ENCODE data around the gene TTC39C. TPM values are rescaled to one million over a fixed set of nuclear protein-coding genes. Genes with fewer than 3 reads are reported as not detected.
A peak's percentile ranks its signal among the peaks of the same experiment; 100 is the strongest.
"Not testable (repeated sequence)": the region's sequence is repeated elsewhere in the genome, so short reads cannot be mapped to it uniquely, and the experiment has no call there.

TTC39C gene
- total RNA-seq, 2 donors from 2014 or later: 31.2 to 40.0 TPM

GRCh38 chr18:24071779-24072178 is 57.2 kb downstream of the TTC39C start:
- intact Hi-C loops (cut with DNase I): no loop called here
- DNase-seq (ENCODE audit: low spot score): no peak
- no peaks in the 10 kb centered on the region for H3K27me3 ChIP-seq (replicated peaks; ENCODE audit: insufficient read depth)
- TF ChIP-seq CTCF (IDR thresholded peaks at IDR 0.05) (no peak), POLR2A (IDR thresholded peaks at IDR 0.05) (no peak), POLR2AphosphoS5 (IDR thresholded peaks at IDR 0.05) (no peak)
- no peaks in the 10 kb centered on the region for H3K4me1 ChIP-seq (replicated peaks)
- H3K9me3 ChIP-seq: no peaks in the 10 kb centered on the region
- no peak overlapping the region for H3K27ac ChIP-seq
- H3K4me3 ChIP-seq: no peak overlapping the region
- H3K36me3 ChIP-seq: no peaks in the 10 kb centered on the region

DNA sequence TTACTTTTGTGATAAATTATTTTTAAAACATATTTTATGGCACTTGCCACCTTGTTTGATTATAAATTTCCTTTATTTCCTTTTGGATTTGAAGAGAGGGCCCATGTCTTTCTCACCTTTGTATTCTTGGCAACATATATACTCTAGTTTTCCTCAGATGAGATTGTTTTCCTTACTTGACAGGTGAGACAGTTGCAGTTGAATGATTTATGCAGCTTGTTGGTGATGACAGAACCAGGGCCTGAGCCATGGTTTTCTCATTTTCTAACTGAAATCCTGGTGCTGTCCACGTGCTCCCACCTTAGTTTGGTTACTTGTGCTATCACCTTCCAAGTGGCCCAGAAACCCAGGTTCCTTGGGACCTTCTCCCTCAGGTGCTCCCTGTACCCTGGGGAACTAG is 58.2 kb downstream of the TTC39C start:
- Histone ChIP-seq H3K9me3 (no peaks in the 10 kb centered on the region), H3K27me3 (replicated peaks; ENCODE audit: insufficient read depth) (no peaks in the 10 kb centered on the region), H3K4me3 (no peak overlapping the region), H3K4me1 (replicated peaks) (no peaks in the 10 kb centered on the region), H3K27ac (no peak overlapping the region), H3K36me3 (no peaks in the 10 kb centered on the region)
- WGBS: 92% methylated on average over 1 of the region's 1 CpG
- no peak for DNase-seq (ENCODE audit: low spot score)
- intact Hi-C loops (cut with DNase I): no loop called here
- no peak for TF ChIP-seq POLR2A (IDR thresholded peaks at IDR 0.05)
- no peak for TF ChIP-seq POLR2AphosphoS5 (IDR thresholded peaks at IDR 0.05)
- no peak for TF ChIP-seq CTCF (IDR thresholded peaks at IDR 0.05)

DNA sequence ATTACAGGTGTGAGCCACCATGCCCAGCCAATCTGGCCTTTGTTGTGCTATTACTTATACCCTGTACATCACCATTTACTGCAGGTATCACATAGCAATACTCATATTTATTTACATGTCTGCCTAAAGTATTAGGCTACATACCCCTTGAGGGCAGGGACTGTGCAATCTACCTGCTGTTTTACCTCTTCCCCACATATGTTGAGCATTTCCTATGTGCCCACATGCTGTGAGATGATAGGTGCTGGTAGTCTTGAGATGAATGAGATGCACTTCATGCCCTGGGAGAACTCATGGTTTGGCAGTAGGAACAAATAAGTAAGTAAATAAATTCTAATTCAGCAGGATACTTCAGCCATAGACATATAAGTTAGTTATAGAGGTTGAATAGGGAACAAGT is 59.2 kb downstream of the TTC39C start:
- Histone ChIP-seq H3K4me1 (replicated peaks) (no peaks in the 10 kb centered on the region), H3K36me3 (no peaks in the 10 kb centered on the region), H3K4me3 (no peak overlapping the region), H3K27me3 (replicated peaks; ENCODE audit: insufficient read depth) (no peaks in the 10 kb centered on the region), H3K9me3 (no peaks in the 10 kb centered on the region), H3K27ac (no peak overlapping the region)
- TF ChIP-seq POLR2A (IDR thresholded peaks at IDR 0.05) (no peak), POLR2AphosphoS5 (IDR thresholded peaks at IDR 0.05) (no peak), CTCF (IDR thresholded peaks at IDR 0.05) (no peak)
- intact Hi-C loops (cut with DNase I): no loop called here
- DNase-seq (ENCODE audit: low spot score): no peak

GRCh38 chr18:24074757-24075156 is 60.2 kb downstream of the TTC39C start:
- H3K9me3 ChIP-seq; intact Hi-C loops (cut with DNase I); H3K36me3 ChIP-seq; H3K27ac ChIP-seq; DNase-seq (ENCODE audit: low spot score); H3K27me3 ChIP-seq (replicated peaks; ENCODE audit: insufficient read depth); H3K4me1 ChIP-seq (replicated peaks); H3K4me3 ChIP-seq: not testable (repeated sequence)
- 98% methylated on average over 4 of the region's 4 CpGs for WGBS

GRCh38 chr18:24075767-24076597 is 61.4 kb downstream of the TTC39C start:
- H3K27ac ChIP-seq: peak overlapping the region in 1 of 2 donors; percentile 30

More at GRCh38 chr18:24075767-24076597, 61.4 kb downstream of the TTC39C start:
- no peaks in the 10 kb centered on the region for H3K36me3 ChIP-seq
- peak; percentile 21 for DNase-seq (ENCODE audit: low spot score)
- H3K9me3 ChIP-seq: no peaks in the 10 kb centered on the region
- intact Hi-C loops (cut with DNase I): no loop called here
- H3K4me3 ChIP-seq: no peak overlapping the region
- 50% methylated on average over 13 of the region's 13 CpGs for WGBS
- peak in 2 of 4 experiments; percentile 15 to 23 for TF ChIP-seq CTCF (IDR thresholded peaks at IDR 0.05)
- peak; percentile 39 for TF ChIP-seq POLR2AphosphoS5 (IDR thresholded peaks at IDR 0.05)
- no peak for TF ChIP-seq POLR2A (IDR thresholded peaks at IDR 0.05)
- no peaks in the 10 kb centered on the region for H3K27me3 ChIP-seq (replicated peaks; ENCODE audit: insufficient read depth)
- no peaks in the 10 kb centered on the region for H3K4me1 ChIP-seq (replicated peaks)
